Nephron (organoid): ENCODE measurements around the gene KLC4.
"Not testable (repeated sequence)": the region's sequence is repeated elsewhere in the genome, so short reads cannot be mapped to it uniquely, and the experiment has no call there.

Experiments used
- H3K27ac Mint-ChIP-seq, 3 experiments: 2 replicates each; pipeline ENCODE4 v1.8.0; 2020; ENCODE audit warnings: mixed read lengths in 3 of 3, mild to moderate bottlenecking in 2 of 3, moderate library complexity in 1 of 3
- H3K27me3 Mint-ChIP-seq: 2 replicates; pipeline ENCODE4 v1.8.0; 2021; ENCODE audit warnings: low read depth, mild to moderate bottlenecking, moderate library complexity, mixed read lengths
- H3K36me3 Mint-ChIP-seq: 2 replicates; pipeline ENCODE4 v1.8.0; 2020; ENCODE audit warnings: low read depth, mixed read lengths
- H3K4me1 Mint-ChIP-seq: 2 replicates; pipeline ENCODE4 v1.8.0; 2020; ENCODE audit warnings: mixed read lengths
- H3K4me3 Mint-ChIP-seq, 3 experiments: 2 replicates each; pipeline ENCODE4 v1.8.0; 2020; ENCODE audit warnings: mild to moderate bottlenecking in 3 of 3, mixed read lengths in 3 of 3, moderate library complexity in 2 of 3
- H3K9me3 Mint-ChIP-seq: 2 replicates; pipeline ENCODE4 v1.8.0; 2020; ENCODE audit warnings: mixed read lengths
- TF ChIP-seq, protein P1 (sequence below), 3 experiments: fragments of 200-600 bp; sonication (generic); IDR thresholded peaks; one replicate each; pipeline ENCODE4 v1.5.0; 2021; ENCODE audit warnings: antibody characterized with exemption in 3 of 3; ENCODE audit not compliant: unreplicated experiment in 3 of 3

Gene KLC4

GRCh38 chr6:43077333-43077809, 17.9 kb downstream of the KLC4 start:
- Mint-ChIP-seq H3K36me3 (peaks cover 22% of the 10 kb centered on the region), H3K4me3 (peak overlapping the region; percentile 74 to 88 (median 82)), H3K27ac (peak overlapping the region; percentile 89 to 90 (median 90)), H3K9me3 (no peaks in the 10 kb centered on the region), H3K27me3 (no peaks in the 10 kb centered on the region), H3K4me1 (peaks cover 65% of the 10 kb centered on the region)
- TF ChIP-seq, protein P1, sequence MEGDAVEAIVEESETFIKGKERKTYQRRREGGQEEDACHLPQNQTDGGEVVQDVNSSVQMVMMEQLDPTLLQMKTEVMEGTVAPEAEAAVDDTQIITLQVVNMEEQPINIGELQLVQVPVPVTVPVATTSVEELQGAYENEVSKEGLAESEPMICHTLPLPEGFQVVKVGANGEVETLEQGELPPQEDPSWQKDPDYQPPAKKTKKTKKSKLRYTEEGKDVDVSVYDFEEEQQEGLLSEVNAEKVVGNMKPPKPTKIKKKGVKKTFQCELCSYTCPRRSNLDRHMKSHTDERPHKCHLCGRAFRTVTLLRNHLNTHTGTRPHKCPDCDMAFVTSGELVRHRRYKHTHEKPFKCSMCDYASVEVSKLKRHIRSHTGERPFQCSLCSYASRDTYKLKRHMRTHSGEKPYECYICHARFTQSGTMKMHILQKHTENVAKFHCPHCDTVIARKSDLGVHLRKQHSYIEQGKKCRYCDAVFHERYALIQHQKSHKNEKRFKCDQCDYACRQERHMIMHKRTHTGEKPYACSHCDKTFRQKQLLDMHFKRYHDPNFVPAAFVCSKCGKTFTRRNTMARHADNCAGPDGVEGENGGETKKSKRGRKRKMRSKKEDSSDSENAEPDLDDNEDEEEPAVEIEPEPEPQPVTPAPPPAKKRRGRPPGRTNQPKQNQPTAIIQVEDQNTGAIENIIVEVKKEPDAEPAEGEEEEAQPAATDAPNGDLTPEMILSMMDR (IDR thresholded peaks at IDR 0.05; ENCODE audit: unreplicated experiment in 3 of 3) = no peak

DNA sequence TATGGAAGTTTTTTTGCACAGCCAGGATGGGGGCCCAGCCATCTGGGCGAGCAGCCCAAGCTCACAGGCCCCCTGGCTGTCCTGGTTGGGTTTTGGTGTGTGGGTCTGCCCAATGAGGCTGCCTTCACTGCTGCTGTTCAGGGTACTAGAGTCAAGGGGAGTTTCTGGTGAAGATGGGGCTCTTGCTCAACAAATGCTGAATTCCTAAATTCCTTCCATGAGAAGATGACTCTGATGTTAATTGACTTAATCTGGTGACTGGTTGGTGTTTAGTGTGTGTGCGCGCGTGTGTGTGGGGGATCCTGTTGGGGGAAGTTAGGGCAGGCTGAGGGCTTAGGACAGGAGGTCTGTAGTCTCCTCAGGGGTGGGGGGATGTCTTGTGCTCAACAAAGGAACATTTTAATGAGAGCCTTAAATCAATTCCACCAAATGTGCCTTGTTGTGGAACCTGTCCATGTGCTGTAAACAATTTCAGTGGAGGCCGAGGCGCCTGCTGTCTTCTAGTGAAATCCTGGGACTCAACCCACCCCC, 18.6 kb downstream of the KLC4 start:
- TF ChIP-seq, protein P1 (IDR thresholded peaks at IDR 0.05; ENCODE audit: unreplicated experiment in 3 of 3) = no peak
- Mint-ChIP-seq H3K4me3 (peak overlapping the region; percentile 74 to 88 (median 82)), H3K36me3 (peaks cover 15% of the 10 kb centered on the region), H3K27ac (peak overlapping the region; percentile 89 to 90 (median 90)), H3K9me3 (no peaks in the 10 kb centered on the region), H3K4me1 (peaks cover 66% of the 10 kb centered on the region), H3K27me3 (peaks cover 3% of the 10 kb centered on the region)

- TF ChIP-seq, protein P1 (IDR thresholded peaks at IDR 0.05; ENCODE audit: unreplicated experiment in 3 of 3) = no peak
- H3K27ac Mint-ChIP-seq = peak overlapping the region; percentile 89 to 90 (median 90)
- peaks cover 3% of the 10 kb centered on the region for H3K27me3 Mint-ChIP-seq
- no peaks in the 10 kb centered on the region for H3K9me3 Mint-ChIP-seq
- H3K4me3 Mint-ChIP-seq = peak overlapping the region; percentile 74 to 88 (median 82)
- H3K36me3 Mint-ChIP-seq = peaks cover 11% of the 10 kb centered on the region
- peaks cover 71% of the 10 kb centered on the region for H3K4me1 Mint-ChIP-seq
Measured at GRCh38 chr6:43078691-43079090, 19.3 kb downstream of the KLC4 start.

DNA sequence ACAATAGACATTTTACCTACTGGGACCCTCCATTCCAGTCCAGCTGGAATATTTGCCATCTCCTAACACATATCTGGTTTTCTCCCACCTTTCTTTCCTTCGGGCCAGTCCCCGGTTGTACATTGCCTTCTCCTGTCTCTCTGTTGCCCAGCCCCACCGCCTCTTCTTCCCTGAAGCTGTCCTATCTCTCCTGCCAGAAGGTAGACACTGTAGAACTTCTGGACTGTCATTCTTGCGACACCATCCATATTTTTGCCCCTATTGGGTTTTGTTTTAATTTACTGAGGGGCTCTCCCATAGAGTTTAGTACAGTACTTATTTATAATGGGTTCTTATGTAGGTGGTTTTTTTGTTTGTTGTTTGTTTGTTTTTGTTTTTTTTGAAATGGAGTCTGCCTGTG, 21.6 kb downstream of the KLC4 start:
- H3K4me1 Mint-ChIP-seq = peaks cover 62% of the 10 kb centered on the region
- peak overlapping the region; percentile 27 to 73 (median 65) for H3K27ac Mint-ChIP-seq
- H3K27me3 Mint-ChIP-seq = peaks cover 3% of the 10 kb centered on the region
- TF ChIP-seq, protein P1 (IDR thresholded peaks at IDR 0.05; ENCODE audit: unreplicated experiment in 3 of 3) = no peak
- H3K36me3 Mint-ChIP-seq = peaks cover 5% of the 10 kb centered on the region
- H3K9me3 Mint-ChIP-seq = no peaks in the 10 kb centered on the region
- peak overlapping the region; percentile 46 to 60 (median 48) for H3K4me3 Mint-ChIP-seq

GRCh38 chr6:43081922-43082321, 22.5 kb downstream of the KLC4 start:
- H3K4me3 Mint-ChIP-seq = peak overlapping the region in 1 of 3 experiments; percentile 42
- H3K27me3 Mint-ChIP-seq, H3K36me3 Mint-ChIP-seq, H3K9me3 Mint-ChIP-seq: not testable (repeated sequence)
- H3K27ac Mint-ChIP-seq = peak overlapping the region in 1 of 3 experiments; percentile 44
- H3K4me1 Mint-ChIP-seq = peaks cover 71% of the 10 kb centered on the region

GRCh38 chr6:43082806-43083655, 23.6 kb downstream of the KLC4 start:
- Mint-ChIP-seq H3K9me3 (no peaks in the 10 kb centered on the region), H3K36me3 (peaks cover 5% of the 10 kb centered on the region), H3K27ac (peak overlapping the region; percentile 59 to 90 (median 89)), H3K4me1 (peaks cover 71% of the 10 kb centered on the region), H3K4me3 (peak overlapping the region in 1 of 3 experiments; percentile 70), H3K27me3 (peaks cover 3% of the 10 kb centered on the region)
- TF ChIP-seq, protein P1 (IDR thresholded peaks at IDR 0.05; ENCODE audit: unreplicated experiment in 3 of 3) = no peak
